ENCODE data around the gene ACADM. TPM values are rescaled to one million over a fixed set of nuclear protein-coding genes. Genes with fewer than 3 reads are reported as not detected.
A peak's percentile ranks its signal among the peaks of the same experiment; 100 is the strongest.

Gene ACADM
- total RNA-seq, 4 donors from 2014 or later, result 50.9 to 71.1 (median 59.7) TPM

GRCh38 chr1:75696000-75696399 is 28.5 kb upstream of the ACADM start:
- H3K9me3 ChIP-seq, result no peaks in the 10 kb centered on the region
- no peaks in the 10 kb centered on the region for H3K4me1 ChIP-seq
- no peaks in the 10 kb centered on the region for H3K27me3 ChIP-seq
- TF ChIP-seq POLR2AphosphoS5 (IDR thresholded peaks at IDR 0.05) (no peak), EP300 (IDR thresholded peaks at IDR 0.05) (no peak), POLR2A (IDR thresholded peaks at IDR 0.05; ENCODE audit: low read depth) (no peak)
- TF ChIP-seq, protein P1, sequence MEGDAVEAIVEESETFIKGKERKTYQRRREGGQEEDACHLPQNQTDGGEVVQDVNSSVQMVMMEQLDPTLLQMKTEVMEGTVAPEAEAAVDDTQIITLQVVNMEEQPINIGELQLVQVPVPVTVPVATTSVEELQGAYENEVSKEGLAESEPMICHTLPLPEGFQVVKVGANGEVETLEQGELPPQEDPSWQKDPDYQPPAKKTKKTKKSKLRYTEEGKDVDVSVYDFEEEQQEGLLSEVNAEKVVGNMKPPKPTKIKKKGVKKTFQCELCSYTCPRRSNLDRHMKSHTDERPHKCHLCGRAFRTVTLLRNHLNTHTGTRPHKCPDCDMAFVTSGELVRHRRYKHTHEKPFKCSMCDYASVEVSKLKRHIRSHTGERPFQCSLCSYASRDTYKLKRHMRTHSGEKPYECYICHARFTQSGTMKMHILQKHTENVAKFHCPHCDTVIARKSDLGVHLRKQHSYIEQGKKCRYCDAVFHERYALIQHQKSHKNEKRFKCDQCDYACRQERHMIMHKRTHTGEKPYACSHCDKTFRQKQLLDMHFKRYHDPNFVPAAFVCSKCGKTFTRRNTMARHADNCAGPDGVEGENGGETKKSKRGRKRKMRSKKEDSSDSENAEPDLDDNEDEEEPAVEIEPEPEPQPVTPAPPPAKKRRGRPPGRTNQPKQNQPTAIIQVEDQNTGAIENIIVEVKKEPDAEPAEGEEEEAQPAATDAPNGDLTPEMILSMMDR (IDR thresholded peaks at IDR 0.05), result no peak
- no peak overlapping the region for H3K27ac ChIP-seq (replicated peaks in 1 of 4)
- H3K4me3 ChIP-seq, result no peak overlapping the region
- 75% methylated on average over 3 of the region's 3 CpGs for WGBS
- no peak for DNase-seq (ENCODE audit: extremely low spot score)
- intact Hi-C loops (cut with DNase I), result no loop called here
- H3K36me3 ChIP-seq, result no peaks in the 10 kb centered on the region

DNA sequence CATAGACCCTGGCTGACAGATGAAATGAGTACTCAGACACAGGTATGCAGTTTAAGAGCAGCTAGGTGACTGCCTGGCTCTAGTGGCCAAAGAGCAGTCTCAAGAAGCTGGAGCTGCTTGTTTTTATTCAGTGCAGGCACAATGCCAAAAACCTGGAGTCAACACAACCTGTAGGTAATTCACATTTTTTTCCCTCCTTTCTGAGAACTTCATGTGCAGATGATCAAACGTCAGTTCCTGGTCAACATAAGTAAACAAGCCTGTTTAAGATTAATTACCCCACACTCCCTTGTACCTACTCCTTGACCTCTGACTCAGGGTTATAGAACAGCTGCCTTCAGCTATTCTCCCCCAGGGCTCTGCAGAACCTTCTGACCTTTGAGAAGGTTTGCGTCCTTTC is 17.3 kb upstream of the ACADM start:
- Histone ChIP-seq H3K9me3 (no peaks in the 10 kb centered on the region), H3K4me3 (no peak overlapping the region), H3K36me3 (no peaks in the 10 kb centered on the region), H3K27me3 (no peaks in the 10 kb centered on the region), H3K4me1 (peaks cover 0 to 6% (median 3%) of the 10 kb centered on the region in 4 donors), H3K27ac (replicated peaks in 1 of 4) (no peak overlapping the region)
- WGBS, result 39% methylated on average over 2 of the region's 2 CpGs
- intact Hi-C loops (cut with DNase I), result no loop called here
- DNase-seq (ENCODE audit: extremely low spot score), result no peak
- no peak for TF ChIP-seq POLR2A (IDR thresholded peaks at IDR 0.05; ENCODE audit: low read depth)
- TF ChIP-seq POLR2AphosphoS5 (IDR thresholded peaks at IDR 0.05), result no peak
- TF ChIP-seq EP300 (IDR thresholded peaks at IDR 0.05), result no peak
- TF ChIP-seq, protein P1 (IDR thresholded peaks at IDR 0.05), result no peak

DNA sequence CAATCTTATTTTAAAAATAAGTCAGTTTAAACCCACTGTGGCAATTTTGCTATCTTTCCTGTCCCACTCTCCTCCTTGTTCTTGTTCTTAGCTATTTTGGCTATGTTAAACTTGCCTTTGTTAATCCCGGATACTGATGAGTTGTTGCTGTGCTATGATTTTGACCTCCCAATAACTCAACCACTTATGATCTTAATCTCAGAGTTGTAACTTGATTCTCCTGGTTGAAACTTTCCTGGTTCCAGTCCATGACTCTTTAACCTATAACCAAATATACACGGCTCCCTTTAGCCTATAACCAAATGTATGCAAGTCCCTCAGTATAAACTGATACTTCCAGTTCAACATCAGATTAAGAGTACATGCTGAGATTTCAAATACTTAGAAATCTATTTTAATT is 15.6 kb upstream of the ACADM start:
- Histone ChIP-seq H3K4me1 (peaks cover 4 to 18% (median 16%) of the 10 kb centered on the region in 4 donors), H3K36me3 (no peaks in the 10 kb centered on the region), H3K9me3 (no peaks in the 10 kb centered on the region), H3K4me3 (no peak overlapping the region), H3K27me3 (no peaks in the 10 kb centered on the region), H3K27ac (replicated peaks in 1 of 4) (no peak overlapping the region)
- intact Hi-C loops (cut with DNase I), result no loop called here
- TF ChIP-seq, protein P1 (IDR thresholded peaks at IDR 0.05), result no peak
- no peak for TF ChIP-seq EP300 (IDR thresholded peaks at IDR 0.05)
- TF ChIP-seq POLR2A (IDR thresholded peaks at IDR 0.05; ENCODE audit: low read depth), result no peak
- TF ChIP-seq POLR2AphosphoS5 (IDR thresholded peaks at IDR 0.05), result no peak
- 74% methylated on average over 2 of the region's 2 CpGs for WGBS
- no peak for DNase-seq (ENCODE audit: extremely low spot score)

GRCh38 chr1:75710832-75711231 is 13.7 kb upstream of the ACADM start:
- intact Hi-C loops (cut with DNase I), result no loop called here
- DNase-seq (ENCODE audit: extremely low spot score), result no peak
- no peaks in the 10 kb centered on the region for H3K27me3 ChIP-seq
- no peak overlapping the region for H3K27ac ChIP-seq (replicated peaks in 1 of 4)
- peaks cover 4 to 18% (median 16%) of the 10 kb centered on the region in 4 donors for H3K4me1 ChIP-seq
- H3K9me3 ChIP-seq, result no peaks in the 10 kb centered on the region
- no peaks in the 10 kb centered on the region for H3K36me3 ChIP-seq
- no peak overlapping the region for H3K4me3 ChIP-seq
- TF ChIP-seq EP300 (IDR thresholded peaks at IDR 0.05) (no peak), POLR2A (IDR thresholded peaks at IDR 0.05; ENCODE audit: low read depth) (no peak), POLR2AphosphoS5 (IDR thresholded peaks at IDR 0.05) (no peak)
- TF ChIP-seq, protein P1 (IDR thresholded peaks at IDR 0.05), result no peak

GRCh38 chr1:75711846-75712245 is 12.7 kb upstream of the ACADM start:
- peak overlapping the region in 3 of 4 donors; percentile 5 to 52 (median 35) for H3K27ac ChIP-seq (replicated peaks in 1 of 4)
- intact Hi-C loops (cut with DNase I), result no loop called here

More at GRCh38 chr1:75711846-75712245, 12.7 kb upstream of the ACADM start:
- TF ChIP-seq, protein P1 (IDR thresholded peaks at IDR 0.05), result no peak
- TF ChIP-seq POLR2A (IDR thresholded peaks at IDR 0.05; ENCODE audit: low read depth), result no peak
- no peak for TF ChIP-seq EP300 (IDR thresholded peaks at IDR 0.05)
- no peak for TF ChIP-seq POLR2AphosphoS5 (IDR thresholded peaks at IDR 0.05)
- peaks cover 4 to 18% (median 16%) of the 10 kb centered on the region in 4 donors for H3K4me1 ChIP-seq
- no peaks in the 10 kb centered on the region for H3K36me3 ChIP-seq
- DNase-seq (ENCODE audit: extremely low spot score), result no peak
- H3K4me3 ChIP-seq, result no peak overlapping the region
- H3K27me3 ChIP-seq, result no peaks in the 10 kb centered on the region
- no peaks in the 10 kb centered on the region for H3K9me3 ChIP-seq

All from esophagus muscularis mucosa (tissue), 4 donors.